ENCODE data around the gene C10orf90.

The C10orf90 gene

GRCh38 chr10:126420567-126421300 is 249.8 kb downstream of the C10orf90 start:
- Histone ChIP-seq H3K27me3 (ENCODE audit: control insufficient read depth, insufficient read depth, low read length) (no peaks in the 10 kb centered on the region), H3K9ac (ENCODE audit: low read length) (no peak overlapping the region), H3K4me1 (ENCODE audit: control insufficient read depth, insufficient read depth, low read length) (no peaks in the 10 kb centered on the region), H3K9me3 (ENCODE audit: control insufficient read depth, low read length) (no peaks in the 10 kb centered on the region), H3K36me3 (ENCODE audit: control insufficient read depth, insufficient read depth, low read length) (no peaks in the 10 kb centered on the region), H3K4me3 (ENCODE audit: low read length) (no peak overlapping the region)

- H3K4me1 ChIP-seq (ENCODE audit: control insufficient read depth, insufficient read depth, low read length) = no peaks in the 10 kb centered on the region
These were observed 253.2 kb downstream of the C10orf90 start for GRCh38 chr10:126417220-126417825.

GRCh38 chr10:126409821-126410220 is 260.7 kb downstream of the C10orf90 start:
- H3K9me3 ChIP-seq (ENCODE audit: control insufficient read depth, low read length) = no peaks in the 10 kb centered on the region
- H3K4me3 ChIP-seq (ENCODE audit: low read length) = no peak overlapping the region
- no peaks in the 10 kb centered on the region for H3K27me3 ChIP-seq (ENCODE audit: control insufficient read depth, insufficient read depth, low read length)
- H3K9ac ChIP-seq (ENCODE audit: low read length) = no peak overlapping the region
- H3K4me1 ChIP-seq (ENCODE audit: control insufficient read depth, insufficient read depth, low read length) = no peaks in the 10 kb centered on the region
- H3K36me3 ChIP-seq (ENCODE audit: control insufficient read depth, insufficient read depth, low read length) = no peaks in the 10 kb centered on the region

More at GRCh38 chr10:126417220-126417825, 253.2 kb downstream of the C10orf90 start:
- no peak overlapping the region for H3K4me3 ChIP-seq (ENCODE audit: low read length)
- H3K9me3 ChIP-seq (ENCODE audit: control insufficient read depth, low read length) = no peaks in the 10 kb centered on the region
- H3K27me3 ChIP-seq (ENCODE audit: control insufficient read depth, insufficient read depth, low read length) = no peaks in the 10 kb centered on the region
- no peaks in the 10 kb centered on the region for H3K36me3 ChIP-seq (ENCODE audit: control insufficient read depth, insufficient read depth, low read length)
- no peak overlapping the region for H3K9ac ChIP-seq (ENCODE audit: low read length)

- Histone ChIP-seq H3K4me3 (ENCODE audit: low read length) (no peak overlapping the region), H3K27me3 (ENCODE audit: control insufficient read depth, insufficient read depth, low read length) (no peaks in the 10 kb centered on the region)
These were observed 261.4 kb downstream of the C10orf90 start for GRCh38 chr10:126408953-126409641.

GRCh38 chr10:126407831-126408230 is 262.7 kb downstream of the C10orf90 start:
- H3K4me3 ChIP-seq (ENCODE audit: low read length) = no peak overlapping the region
- H3K9ac ChIP-seq (ENCODE audit: low read length) = no peak overlapping the region
- no peaks in the 10 kb centered on the region for H3K27me3 ChIP-seq (ENCODE audit: control insufficient read depth, insufficient read depth, low read length)
- H3K9me3 ChIP-seq (ENCODE audit: control insufficient read depth, low read length) = no peaks in the 10 kb centered on the region
- no peaks in the 10 kb centered on the region for H3K36me3 ChIP-seq (ENCODE audit: control insufficient read depth, insufficient read depth, low read length)
- no peaks in the 10 kb centered on the region for H3K4me1 ChIP-seq (ENCODE audit: control insufficient read depth, insufficient read depth, low read length)

More at GRCh38 chr10:126408953-126409641, 261.4 kb downstream of the C10orf90 start:
- Histone ChIP-seq H3K4me1 (ENCODE audit: control insufficient read depth, insufficient read depth, low read length) (no peaks in the 10 kb centered on the region), H3K9ac (ENCODE audit: low read length) (no peak overlapping the region), H3K9me3 (ENCODE audit: control insufficient read depth, low read length) (no peaks in the 10 kb centered on the region), H3K36me3 (ENCODE audit: control insufficient read depth, insufficient read depth, low read length) (no peaks in the 10 kb centered on the region)

GRCh38 chr10:126405239-126405775 is 265.2 kb downstream of the C10orf90 start:
- Histone ChIP-seq H3K36me3 (ENCODE audit: control insufficient read depth, insufficient read depth, low read length) (no peaks in the 10 kb centered on the region), H3K4me1 (ENCODE audit: control insufficient read depth, insufficient read depth, low read length) (no peaks in the 10 kb centered on the region), H3K27me3 (ENCODE audit: control insufficient read depth, insufficient read depth, low read length) (no peaks in the 10 kb centered on the region), H3K9me3 (ENCODE audit: control insufficient read depth, low read length) (no peaks in the 10 kb centered on the region), H3K9ac (ENCODE audit: low read length) (no peak overlapping the region), H3K4me3 (ENCODE audit: low read length) (no peak overlapping the region)

- Histone ChIP-seq H3K4me1 (ENCODE audit: control insufficient read depth, insufficient read depth, low read length) (no peaks in the 10 kb centered on the region), H3K9ac (ENCODE audit: low read length) (no peak overlapping the region), H3K9me3 (ENCODE audit: control insufficient read depth, low read length) (no peaks in the 10 kb centered on the region), H3K4me3 (ENCODE audit: low read length) (no peak overlapping the region), H3K27me3 (ENCODE audit: control insufficient read depth, insufficient read depth, low read length) (no peaks in the 10 kb centered on the region), H3K36me3 (ENCODE audit: control insufficient read depth, insufficient read depth, low read length) (no peaks in the 10 kb centered on the region)
These were observed 267.5 kb downstream of the C10orf90 start for GRCh38 chr10:126402721-126403695.

GRCh38 chr10:126400641-126401040 is 269.9 kb downstream of the C10orf90 start:
- Histone ChIP-seq H3K27me3 (ENCODE audit: control insufficient read depth, insufficient read depth, low read length) (no peaks in the 10 kb centered on the region), H3K9ac (ENCODE audit: low read length) (no peak overlapping the region)

GRCh38 chr10:126398924-126399323 is 271.6 kb downstream of the C10orf90 start:
- Histone ChIP-seq H3K4me1 (ENCODE audit: control insufficient read depth, insufficient read depth, low read length) (no peaks in the 10 kb centered on the region), H3K4me3 (ENCODE audit: low read length) (no peak overlapping the region), H3K9me3 (ENCODE audit: control insufficient read depth, low read length) (no peaks in the 10 kb centered on the region), H3K36me3 (ENCODE audit: control insufficient read depth, insufficient read depth, low read length) (no peaks in the 10 kb centered on the region), H3K9ac (ENCODE audit: low read length) (no peak overlapping the region), H3K27me3 (ENCODE audit: control insufficient read depth, insufficient read depth, low read length) (no peaks in the 10 kb centered on the region)

More at GRCh38 chr10:126400641-126401040, 269.9 kb downstream of the C10orf90 start:
- H3K36me3 ChIP-seq (ENCODE audit: control insufficient read depth, insufficient read depth, low read length) = no peaks in the 10 kb centered on the region
- H3K4me3 ChIP-seq (ENCODE audit: low read length) = no peak overlapping the region
- H3K4me1 ChIP-seq (ENCODE audit: control insufficient read depth, insufficient read depth, low read length) = no peaks in the 10 kb centered on the region
- no peaks in the 10 kb centered on the region for H3K9me3 ChIP-seq (ENCODE audit: control insufficient read depth, low read length)

- Histone ChIP-seq H3K36me3 (ENCODE audit: control insufficient read depth, insufficient read depth, low read length) (no peaks in the 10 kb centered on the region), H3K4me1 (ENCODE audit: control insufficient read depth, insufficient read depth, low read length) (no peaks in the 10 kb centered on the region), H3K9me3 (ENCODE audit: control insufficient read depth, low read length) (no peaks in the 10 kb centered on the region), H3K9ac (ENCODE audit: low read length) (no peak overlapping the region), H3K4me3 (ENCODE audit: low read length) (no peak overlapping the region), H3K27me3 (ENCODE audit: control insufficient read depth, insufficient read depth, low read length) (no peaks in the 10 kb centered on the region)
These were observed 272.1 kb downstream of the C10orf90 start for GRCh38 chr10:126398383-126398743.

GRCh38 chr10:126397640-126398382 is 272.7 kb downstream of the C10orf90 start:
- H3K4me1 ChIP-seq (ENCODE audit: control insufficient read depth, insufficient read depth, low read length) = no peaks in the 10 kb centered on the region
- no peaks in the 10 kb centered on the region for H3K36me3 ChIP-seq (ENCODE audit: control insufficient read depth, insufficient read depth, low read length)
- no peak overlapping the region for H3K4me3 ChIP-seq (ENCODE audit: low read length)
- no peaks in the 10 kb centered on the region for H3K9me3 ChIP-seq (ENCODE audit: control insufficient read depth, low read length)
- no peaks in the 10 kb centered on the region for H3K27me3 ChIP-seq (ENCODE audit: control insufficient read depth, insufficient read depth, low read length)
- H3K9ac ChIP-seq (ENCODE audit: low read length) = no peak overlapping the region

Measured in mucosa of stomach (tissue), 1 donor.